Glutamatergic neuron (in vitro differentiated cells): Measurements from ENCODE around the gene NPAT. TPM values are rescaled to one million over a fixed set of nuclear protein-coding genes. Genes with fewer than 3 reads are reported as not detected.
A peak's percentile ranks its signal among the peaks of the same experiment; 100 is the strongest.

Source experiments
- DNase-seq: peaks from one replicate; pipeline ENCODE4 v3.0.0; 2022
- H3K27ac Mint-ChIP-seq: one replicate; pipeline ENCODE4 v1.8.0; 2020; ENCODE audit warnings: mild to moderate bottlenecking, mixed read lengths, inconsistent platforms; ENCODE audit not compliant: unreplicated experiment
- H3K27me3 Mint-ChIP-seq: one replicate; pipeline ENCODE4 v1.8.0; 2020; ENCODE audit warnings: mild to moderate bottlenecking, moderate library complexity, mixed read lengths, inconsistent platforms; ENCODE audit not compliant: unreplicated experiment
- H3K36me3 Mint-ChIP-seq: one replicate; pipeline ENCODE4 v1.8.0; 2020; ENCODE audit warnings: mild to moderate bottlenecking, mixed read lengths, inconsistent platforms; ENCODE audit not compliant: unreplicated experiment
- H3K4me1 Mint-ChIP-seq: one replicate; pipeline ENCODE4 v1.8.0; 2020; ENCODE audit warnings: mild to moderate bottlenecking, low read depth, mixed read lengths, inconsistent platforms; ENCODE audit not compliant: unreplicated experiment
- H3K4me3 Mint-ChIP-seq: one replicate; pipeline ENCODE4 v1.8.0; 2020; ENCODE audit warnings: mild to moderate bottlenecking, mixed read lengths, inconsistent platforms; ENCODE audit not compliant: unreplicated experiment
- H3K9me3 Mint-ChIP-seq: one replicate; pipeline ENCODE4 v1.8.0; 2020; ENCODE audit warnings: mild to moderate bottlenecking, moderate library complexity, mixed read lengths, inconsistent platforms; ENCODE audit not compliant: unreplicated experiment
- total RNA-seq: library from RNA; stranded (reverse); fragmentation: NEBNext Ultra II Directional; extraction: Animal tissue kit (Norgen Biotek cat#: 25700); gene quantifications from one replicate; pipeline ENCODE4 v1.2.1, GENCODE V29; 2021; ENCODE audit not compliant: unreplicated experiment
- TF ChIP-seq, protein P1 (sequence below): fragments of 200-600 bp; sonication (generic); IDR thresholded peaks from one replicate; pipeline ENCODE4 v1.5.0; 2021; ENCODE audit not compliant: partially characterized antibody, unreplicated experiment

NPAT gene
- total RNA-seq, 1 donor from 2014 or later, result 16.3 TPM

DNA sequence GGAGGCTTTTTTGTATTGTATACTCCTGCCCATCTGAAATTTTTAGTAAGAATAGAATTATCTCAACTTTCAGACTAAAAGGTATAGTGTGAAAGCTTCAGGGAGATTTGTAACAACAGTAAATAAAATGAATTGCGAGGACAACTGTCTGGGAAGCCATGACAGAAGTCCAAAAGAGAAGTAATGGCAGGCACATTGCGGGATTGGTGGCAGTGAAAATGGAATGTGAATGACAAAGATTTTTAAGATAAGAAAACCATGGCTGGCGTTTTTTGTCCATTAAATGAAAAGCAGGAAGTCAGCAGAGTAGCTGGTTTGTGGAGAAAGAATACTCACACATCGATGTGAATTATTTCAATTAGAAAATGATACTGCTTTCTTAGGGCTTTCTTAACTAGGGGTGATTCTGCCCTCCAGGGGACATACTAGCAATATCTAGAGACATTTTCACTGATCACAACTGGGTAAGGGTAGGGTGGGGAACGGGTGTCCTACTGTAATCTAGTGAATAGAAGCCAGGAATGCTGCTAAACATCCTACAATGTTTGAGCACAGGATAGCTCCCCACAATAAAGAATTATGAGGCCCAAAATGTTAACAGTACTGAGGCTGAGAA is 1.6 kb downstream of the NPAT start:
- peak overlapping the region; percentile 40 for H3K27ac Mint-ChIP-seq
- TF ChIP-seq, protein P1, sequence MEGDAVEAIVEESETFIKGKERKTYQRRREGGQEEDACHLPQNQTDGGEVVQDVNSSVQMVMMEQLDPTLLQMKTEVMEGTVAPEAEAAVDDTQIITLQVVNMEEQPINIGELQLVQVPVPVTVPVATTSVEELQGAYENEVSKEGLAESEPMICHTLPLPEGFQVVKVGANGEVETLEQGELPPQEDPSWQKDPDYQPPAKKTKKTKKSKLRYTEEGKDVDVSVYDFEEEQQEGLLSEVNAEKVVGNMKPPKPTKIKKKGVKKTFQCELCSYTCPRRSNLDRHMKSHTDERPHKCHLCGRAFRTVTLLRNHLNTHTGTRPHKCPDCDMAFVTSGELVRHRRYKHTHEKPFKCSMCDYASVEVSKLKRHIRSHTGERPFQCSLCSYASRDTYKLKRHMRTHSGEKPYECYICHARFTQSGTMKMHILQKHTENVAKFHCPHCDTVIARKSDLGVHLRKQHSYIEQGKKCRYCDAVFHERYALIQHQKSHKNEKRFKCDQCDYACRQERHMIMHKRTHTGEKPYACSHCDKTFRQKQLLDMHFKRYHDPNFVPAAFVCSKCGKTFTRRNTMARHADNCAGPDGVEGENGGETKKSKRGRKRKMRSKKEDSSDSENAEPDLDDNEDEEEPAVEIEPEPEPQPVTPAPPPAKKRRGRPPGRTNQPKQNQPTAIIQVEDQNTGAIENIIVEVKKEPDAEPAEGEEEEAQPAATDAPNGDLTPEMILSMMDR, result no peak
- peaks cover 35% of the 10 kb centered on the region for H3K4me1 Mint-ChIP-seq
- H3K36me3 Mint-ChIP-seq, result no peaks in the 10 kb centered on the region
- no peak for DNase-seq
- no peaks in the 10 kb centered on the region for H3K27me3 Mint-ChIP-seq
- no peak overlapping the region for H3K4me3 Mint-ChIP-seq
- peaks cover 10% of the 10 kb centered on the region for H3K9me3 Mint-ChIP-seq

DNA sequence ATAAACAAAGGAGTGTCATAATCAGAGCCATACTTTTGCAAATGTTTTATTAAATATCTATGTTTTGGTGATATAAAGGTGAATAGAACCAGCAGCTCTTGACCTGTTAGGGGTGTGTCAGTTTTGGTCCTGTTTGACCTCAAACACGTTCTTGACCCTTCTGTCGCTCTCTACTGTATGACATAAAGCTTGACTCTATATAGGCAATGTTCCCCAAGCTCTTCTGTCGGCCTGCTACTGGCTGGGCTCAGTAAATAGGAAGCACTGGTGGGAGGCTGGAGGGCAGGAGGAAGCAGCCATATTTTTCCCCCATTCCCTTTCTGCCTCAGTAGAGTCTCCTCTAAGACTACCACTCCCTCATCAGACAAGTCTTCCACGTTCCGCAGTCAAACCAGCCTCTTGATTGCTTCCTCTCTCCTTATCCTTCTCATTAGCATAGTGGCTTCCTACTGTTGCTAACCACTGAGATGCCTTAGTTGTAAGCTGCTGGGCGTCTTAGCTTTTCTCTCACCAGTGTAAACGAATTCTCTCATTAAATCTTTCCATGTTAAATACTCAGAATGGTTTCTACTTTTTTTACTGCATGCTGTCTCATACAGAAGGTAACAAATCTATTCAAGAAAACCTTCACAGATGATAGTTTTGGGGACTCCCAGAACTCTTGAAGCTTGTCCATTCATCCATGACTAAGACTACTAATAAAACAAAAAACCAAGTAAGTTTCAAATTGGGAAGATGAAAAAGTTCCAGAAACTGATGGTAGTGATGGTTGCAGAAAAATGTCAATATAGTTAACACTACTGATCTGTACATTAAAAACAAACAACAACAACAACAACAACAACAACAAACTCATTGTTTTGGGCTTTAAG is 3.3 kb downstream of the NPAT start:
- TF ChIP-seq, protein P1, result no peak
- Mint-ChIP-seq H3K27me3 (no peaks in the 10 kb centered on the region), H3K27ac (no peak overlapping the region), H3K36me3 (no peaks in the 10 kb centered on the region), H3K4me3 (peak overlapping the region; percentile 44), H3K9me3 (peaks cover 8% of the 10 kb centered on the region), H3K4me1 (peaks cover 23% of the 10 kb centered on the region)
- no peak for DNase-seq

DNA sequence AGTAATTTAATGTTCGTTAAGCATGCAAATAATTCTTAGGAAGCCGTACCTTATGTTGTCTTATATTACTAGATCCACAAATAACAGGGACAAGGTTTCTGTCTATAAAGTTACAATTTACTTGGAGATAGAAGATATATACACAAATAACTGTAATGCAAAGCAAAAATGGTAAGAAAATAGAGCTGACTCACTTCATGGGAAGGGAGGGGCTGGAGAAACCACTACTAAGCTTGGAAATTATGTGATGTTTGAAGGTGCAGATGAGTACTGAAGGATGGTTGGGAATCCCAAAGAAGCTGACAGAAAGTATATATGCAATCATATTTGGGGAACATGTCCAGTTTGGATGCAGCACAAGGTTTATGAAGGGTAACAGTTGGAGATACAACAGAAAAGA is 4.0 kb downstream of the NPAT start:
- TF ChIP-seq, protein P1, result no peak
- no peaks in the 10 kb centered on the region for H3K36me3 Mint-ChIP-seq
- peaks cover 8% of the 10 kb centered on the region for H3K9me3 Mint-ChIP-seq
- no peak overlapping the region for H3K27ac Mint-ChIP-seq
- no peak for DNase-seq
- H3K27me3 Mint-ChIP-seq, result no peaks in the 10 kb centered on the region
- peaks cover 23% of the 10 kb centered on the region for H3K4me1 Mint-ChIP-seq
- H3K4me3 Mint-ChIP-seq, result no peak overlapping the region

DNA sequence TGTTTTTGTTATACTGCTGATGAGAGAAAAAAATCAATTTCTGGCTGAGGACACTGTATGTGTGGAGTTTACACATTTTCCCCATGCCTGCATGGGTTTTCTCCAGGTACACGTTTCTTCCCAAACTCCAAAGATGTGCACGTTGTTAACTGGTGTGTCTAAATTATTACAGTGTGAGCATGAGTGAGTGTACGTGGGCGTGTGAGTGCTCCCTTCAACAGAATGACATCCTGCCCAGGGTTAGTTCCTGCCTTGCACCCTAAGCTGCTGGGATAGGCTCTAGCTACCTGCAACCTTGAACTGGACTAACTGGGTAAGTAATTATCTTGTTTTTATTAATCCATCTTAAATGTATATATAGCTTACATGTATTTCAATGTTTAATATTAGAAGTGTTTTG is 5.5 kb downstream of the NPAT start:
- no peak overlapping the region for H3K27ac Mint-ChIP-seq
- H3K36me3 Mint-ChIP-seq, result no peaks in the 10 kb centered on the region
- no peak overlapping the region for H3K4me3 Mint-ChIP-seq
- H3K9me3 Mint-ChIP-seq, result peaks cover 6% of the 10 kb centered on the region
- H3K27me3 Mint-ChIP-seq, result no peaks in the 10 kb centered on the region
- DNase-seq, result no peak
- TF ChIP-seq, protein P1, result no peak
- H3K4me1 Mint-ChIP-seq, result peaks cover 23% of the 10 kb centered on the region

DNA sequence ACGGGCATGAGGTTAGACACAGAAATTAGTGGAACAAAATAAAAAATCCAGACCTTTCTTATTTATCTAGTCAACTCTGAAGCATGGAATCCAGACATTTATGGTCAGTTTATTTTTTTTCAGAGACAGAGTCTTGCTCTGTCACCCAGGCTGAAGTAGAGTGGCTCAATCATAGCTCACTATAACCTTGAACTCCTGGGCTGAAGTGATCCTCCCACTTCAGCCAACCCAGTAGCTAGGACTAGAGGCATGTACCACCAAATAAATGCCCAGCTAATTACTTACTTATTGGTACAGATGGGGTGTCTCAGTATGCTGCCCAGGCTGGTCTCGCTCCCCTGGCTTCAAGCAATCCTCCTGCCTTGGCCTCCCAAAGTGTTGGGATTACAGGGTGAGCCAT is 8.7 kb downstream of the NPAT start:
- H3K36me3 Mint-ChIP-seq, result peaks cover 13% of the 10 kb centered on the region
- H3K4me1 Mint-ChIP-seq, result peaks cover 7% of the 10 kb centered on the region
- TF ChIP-seq, protein P1, result no peak
- H3K4me3 Mint-ChIP-seq, result no peak overlapping the region
- H3K9me3 Mint-ChIP-seq, result no peaks in the 10 kb centered on the region
- DNase-seq, result no peak
- no peaks in the 10 kb centered on the region for H3K27me3 Mint-ChIP-seq
- H3K27ac Mint-ChIP-seq, result no peak overlapping the region
